D721Med (cell line): ENCODE data around the gene KRTAP24-1.

Experiments
- DNase-seq: peaks from one replicate; pipeline ENCODE4 v3.0.0; 2011; ENCODE audit warnings: low spot score; ENCODE audit not compliant: insufficient read length
- FAIRE-seq: peaks from 2 replicates; lab custom pipeline; 2011; peaks lifted over from hg19 to GRCh38; lab: Jason Lieb, UNC
- TF ChIP-seq, protein P1 (sequence below): IDR thresholded peaks from 2 replicates; pipeline ENCODE4 v1.5.1; 2012; ENCODE audit warnings: mild to moderate bottlenecking, control low read depth; ENCODE audit not compliant: insufficient read depth; ENCODE audit errors: missing control alignments

Gene KRTAP24-1

DNA sequence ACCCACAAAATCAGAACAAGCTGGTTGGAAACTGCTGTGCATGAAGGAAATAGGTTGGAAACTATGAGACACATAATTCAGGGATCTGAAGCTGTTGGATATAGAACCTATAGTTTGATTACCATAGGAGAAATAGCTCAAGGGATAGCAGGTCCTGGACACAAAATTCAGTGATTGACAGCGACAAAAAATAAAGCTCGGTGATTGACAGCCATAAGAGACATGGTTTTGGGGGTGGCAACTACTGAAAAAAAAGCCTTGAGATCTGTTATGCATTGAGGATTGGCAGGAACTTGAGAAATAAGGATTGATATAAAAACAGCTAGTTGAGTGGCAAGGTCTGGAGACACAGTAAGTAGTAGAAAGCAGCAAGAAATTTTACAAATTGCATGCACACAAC lies 6.5 kb upstream of the KRTAP24-1 start, which contains the start of gene KRTAP25-1:
KRTAP25-1 (minus strand) TSS at position 300 of the 400 bp plus-strand sequence; CDS start at position 276, 24 bp downstream.
- no peak for DNase-seq
- TF ChIP-seq, protein P1, sequence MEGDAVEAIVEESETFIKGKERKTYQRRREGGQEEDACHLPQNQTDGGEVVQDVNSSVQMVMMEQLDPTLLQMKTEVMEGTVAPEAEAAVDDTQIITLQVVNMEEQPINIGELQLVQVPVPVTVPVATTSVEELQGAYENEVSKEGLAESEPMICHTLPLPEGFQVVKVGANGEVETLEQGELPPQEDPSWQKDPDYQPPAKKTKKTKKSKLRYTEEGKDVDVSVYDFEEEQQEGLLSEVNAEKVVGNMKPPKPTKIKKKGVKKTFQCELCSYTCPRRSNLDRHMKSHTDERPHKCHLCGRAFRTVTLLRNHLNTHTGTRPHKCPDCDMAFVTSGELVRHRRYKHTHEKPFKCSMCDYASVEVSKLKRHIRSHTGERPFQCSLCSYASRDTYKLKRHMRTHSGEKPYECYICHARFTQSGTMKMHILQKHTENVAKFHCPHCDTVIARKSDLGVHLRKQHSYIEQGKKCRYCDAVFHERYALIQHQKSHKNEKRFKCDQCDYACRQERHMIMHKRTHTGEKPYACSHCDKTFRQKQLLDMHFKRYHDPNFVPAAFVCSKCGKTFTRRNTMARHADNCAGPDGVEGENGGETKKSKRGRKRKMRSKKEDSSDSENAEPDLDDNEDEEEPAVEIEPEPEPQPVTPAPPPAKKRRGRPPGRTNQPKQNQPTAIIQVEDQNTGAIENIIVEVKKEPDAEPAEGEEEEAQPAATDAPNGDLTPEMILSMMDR = no peak
- FAIRE-seq = no peak

DNA sequence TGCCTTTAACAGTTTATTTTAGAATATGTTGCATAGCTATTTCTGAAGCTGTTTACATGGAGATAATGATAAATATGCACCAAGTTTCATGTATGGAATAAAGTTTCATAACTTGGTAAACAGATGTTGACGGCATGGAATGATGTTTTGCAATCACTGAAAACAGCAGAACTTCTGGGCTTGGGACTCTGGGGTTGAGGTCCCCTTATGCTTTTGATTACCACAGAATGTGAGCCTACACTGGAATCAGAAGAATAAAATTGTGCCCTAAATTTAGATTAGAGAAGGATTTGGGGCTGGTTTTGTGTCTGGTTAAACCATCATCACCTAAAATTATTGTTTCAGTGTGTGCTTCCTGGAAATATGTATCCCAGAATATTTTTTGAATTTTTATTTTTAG lies 11.1 kb downstream of the KRTAP24-1 start:
- TF ChIP-seq, protein P1 = no peak
- FAIRE-seq = no peak
- no peak for DNase-seq

DNA sequence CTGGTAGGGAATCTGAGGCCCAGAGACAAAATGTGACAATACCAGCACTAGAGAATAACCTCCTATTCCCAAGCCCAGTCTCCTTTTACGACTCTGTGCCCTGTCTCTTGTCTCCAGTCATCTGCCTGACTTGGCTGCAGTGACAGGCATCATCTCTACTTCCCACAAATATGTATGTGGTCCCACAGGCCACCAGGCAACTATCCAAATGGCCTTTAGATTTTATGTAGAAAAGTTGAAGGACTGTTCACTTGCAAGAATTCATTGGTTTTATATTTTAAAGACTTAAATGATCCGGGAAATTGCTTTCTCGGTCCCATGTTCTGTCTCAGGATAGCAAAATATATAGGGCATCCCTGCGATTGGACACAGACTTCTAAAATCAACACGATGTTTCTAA lies 11.6 kb downstream of the KRTAP24-1 start:
- DNase-seq (no peak), FAIRE-seq (no peak)
- TF ChIP-seq, protein P1 = no peak

DNA sequence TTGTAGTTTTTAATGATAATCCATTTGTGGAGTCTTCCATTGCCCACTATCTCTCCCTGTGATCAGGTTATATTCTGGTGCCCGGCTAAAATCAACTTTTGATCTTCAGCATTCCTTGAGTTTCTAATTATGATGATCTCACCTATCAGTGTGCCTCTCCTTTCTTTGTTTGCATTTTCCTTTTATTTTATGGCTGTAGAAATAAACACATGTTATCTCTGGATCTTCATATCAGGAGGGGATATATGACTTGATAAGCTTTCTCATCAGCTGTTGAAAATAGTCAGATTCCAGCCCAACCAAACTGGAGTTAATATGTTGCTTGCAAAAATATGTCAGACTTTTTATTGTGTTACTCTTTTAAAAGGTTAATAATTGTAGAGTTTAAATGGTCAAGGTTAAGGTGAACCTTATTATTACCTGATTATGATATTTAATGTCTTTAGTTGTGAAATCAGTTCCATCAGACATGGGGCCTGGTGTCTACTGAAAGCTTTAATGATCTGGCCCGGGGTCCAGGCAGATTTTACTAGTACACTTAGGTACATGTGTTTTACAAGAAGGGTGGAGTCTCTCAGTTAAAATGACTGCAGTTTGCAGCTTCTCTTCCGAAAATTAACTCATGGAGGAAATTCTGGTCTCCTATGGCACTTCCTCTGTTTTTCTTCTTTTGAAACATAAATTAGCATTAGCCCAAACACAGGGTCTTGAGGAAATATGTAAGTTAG lies 12.8 kb downstream of the KRTAP24-1 start:
- TF ChIP-seq, protein P1 = no peak
- DNase-seq = no peak
- no peak for FAIRE-seq

DNA sequence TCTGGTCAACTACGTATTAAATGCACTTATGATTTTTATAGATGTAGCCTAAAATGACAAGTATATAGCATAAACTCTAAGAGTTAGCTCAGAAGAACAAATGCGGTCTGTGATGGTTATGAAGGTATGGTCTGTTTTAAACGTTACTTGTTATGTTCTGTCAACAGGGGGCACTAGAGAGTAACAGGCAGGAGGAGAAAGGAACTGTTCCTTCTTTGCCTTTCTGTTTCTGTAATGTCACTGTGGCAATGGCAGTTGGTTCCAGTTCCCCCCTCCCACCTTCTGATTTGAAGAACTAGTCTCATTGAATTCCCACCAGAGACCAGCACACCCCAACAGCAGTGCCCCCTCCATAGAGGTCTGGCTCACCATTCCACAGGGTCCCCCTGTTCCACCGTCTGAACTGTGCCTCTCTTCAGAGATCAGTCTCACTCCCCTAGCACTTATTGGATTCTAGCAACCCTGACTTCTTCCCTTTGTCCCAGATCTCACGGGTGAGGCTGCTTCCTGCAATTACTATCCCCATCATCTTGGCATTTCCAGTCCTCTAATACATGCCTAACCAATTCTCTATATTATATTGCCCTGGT lies 14.0 kb downstream of the KRTAP24-1 start:
- DNase-seq (no peak), FAIRE-seq (no peak)
- TF ChIP-seq, protein P1 = peak; percentile 25

DNA sequence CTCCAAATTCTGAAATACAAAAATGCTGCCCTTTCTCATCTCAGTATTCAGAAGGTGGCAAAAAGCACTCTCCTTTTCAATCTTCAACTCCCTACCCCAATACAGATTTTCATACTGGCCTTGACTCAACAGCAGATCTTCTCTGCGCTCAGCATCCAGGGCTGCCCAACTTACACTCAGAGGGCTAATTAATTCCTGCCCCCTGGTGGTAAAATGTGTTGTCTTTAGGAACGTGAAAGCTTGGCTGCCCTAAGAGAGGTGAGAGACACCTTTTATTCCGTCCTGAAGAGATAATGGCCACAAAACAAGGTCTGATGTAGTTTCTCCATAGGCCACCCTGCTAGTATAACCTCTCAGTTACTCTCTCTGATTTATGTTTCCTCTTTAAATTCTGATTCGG lies 25.0 kb downstream of the KRTAP24-1 start:
- DNase-seq = no peak
- TF ChIP-seq, protein P1 = peak; percentile 26
- no peak for FAIRE-seq

DNA sequence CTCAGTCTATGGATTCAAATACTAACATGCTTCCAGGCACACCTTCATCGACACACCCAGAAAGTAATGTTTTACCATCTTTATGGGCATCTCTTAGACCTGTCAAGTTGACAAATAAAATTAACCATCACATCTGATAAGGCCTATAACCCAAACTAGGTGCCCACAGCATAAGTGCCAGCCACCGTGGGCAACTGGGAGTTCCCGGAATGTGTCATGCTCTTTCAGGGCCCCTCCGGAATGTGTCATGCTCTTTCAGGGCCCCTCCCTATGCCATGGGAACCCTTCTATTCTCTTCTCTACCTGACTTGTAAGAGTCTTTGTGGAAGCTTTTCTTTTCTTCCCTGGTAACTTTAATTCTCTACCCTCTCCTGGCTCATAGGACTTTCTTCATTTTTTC lies 26.6 kb downstream of the KRTAP24-1 start:
- FAIRE-seq (no peak), DNase-seq (no peak)
- TF ChIP-seq, protein P1 = no peak
